CD4-positive, alpha-beta T cell treated with Interleukin-2 at 100 ng/mL for 4 hours (primary cell): Measurements from ENCODE around the gene AMMECR1.
"Not testable (repeated sequence)": the region's sequence is repeated elsewhere in the genome, so short reads cannot be mapped to it uniquely, and the experiment has no call there.

Experiments used
- DNase-seq: peaks from one replicate; pipeline ENCODE4 v3.0.0-alpha.2; 2020; ENCODE audit warnings: low spot score

Gene AMMECR1

DNA sequence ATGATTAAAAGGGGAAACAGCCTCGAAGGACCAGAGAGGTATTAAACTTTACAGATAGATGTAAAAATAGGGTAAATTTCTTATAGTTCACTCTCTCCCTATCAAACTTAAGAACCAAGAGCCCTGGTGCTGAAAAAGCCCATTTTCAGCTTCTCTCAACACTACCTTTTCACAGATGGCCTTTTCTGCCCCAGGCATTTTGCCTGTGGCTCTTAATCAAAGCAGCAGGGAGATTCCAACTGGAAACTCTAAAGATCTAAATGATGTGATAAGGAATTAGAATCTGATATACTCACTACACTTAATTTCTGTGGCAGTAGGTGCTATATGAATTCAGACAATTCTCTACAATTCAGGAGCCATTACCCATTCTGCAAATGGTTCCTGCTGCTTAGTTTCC, 60.0 kb downstream of the AMMECR1 start:
- no peak for DNase-seq

DNA sequence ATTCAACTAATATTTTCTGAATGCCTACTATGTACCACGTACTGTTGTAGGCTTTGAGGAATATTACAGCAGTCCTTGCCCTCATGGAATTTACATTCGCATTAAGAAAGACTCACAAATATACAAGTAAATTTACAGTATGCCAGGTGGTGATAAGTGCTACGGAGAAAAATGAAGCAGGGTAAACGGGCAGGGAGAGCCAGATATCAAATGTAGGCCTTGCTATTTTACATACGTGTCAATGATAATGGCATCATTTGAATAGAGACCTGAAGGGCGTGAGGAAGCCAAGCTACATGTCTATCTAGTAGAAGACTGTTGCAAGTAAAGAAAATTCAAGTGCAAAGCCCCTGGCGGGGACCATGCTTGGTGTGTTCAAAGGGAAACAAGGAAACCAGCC, 65.2 kb downstream of the AMMECR1 start:
- DNase-seq, result no peak

- DNase-seq, result no peak
Measured at GRCh38 chrX:110251961-110252360, 65.9 kb downstream of the AMMECR1 start.

GRCh38 chrX:110251526-110251925, 66.4 kb downstream of the AMMECR1 start:
- DNase-seq, result no peak

- DNase-seq, result no peak
Measured at GRCh38 chrX:110250847-110251246, 67.0 kb downstream of the AMMECR1 start.

- no peak for DNase-seq
Measured at GRCh38 chrX:110248578-110248977, 69.3 kb downstream of the AMMECR1 start.

GRCh38 chrX:110245011-110245410, 72.9 kb downstream of the AMMECR1 start:
- no peak for DNase-seq

- no peak for DNase-seq
Measured at GRCh38 chrX:110242371-110242770, 75.5 kb downstream of the AMMECR1 start.

DNA sequence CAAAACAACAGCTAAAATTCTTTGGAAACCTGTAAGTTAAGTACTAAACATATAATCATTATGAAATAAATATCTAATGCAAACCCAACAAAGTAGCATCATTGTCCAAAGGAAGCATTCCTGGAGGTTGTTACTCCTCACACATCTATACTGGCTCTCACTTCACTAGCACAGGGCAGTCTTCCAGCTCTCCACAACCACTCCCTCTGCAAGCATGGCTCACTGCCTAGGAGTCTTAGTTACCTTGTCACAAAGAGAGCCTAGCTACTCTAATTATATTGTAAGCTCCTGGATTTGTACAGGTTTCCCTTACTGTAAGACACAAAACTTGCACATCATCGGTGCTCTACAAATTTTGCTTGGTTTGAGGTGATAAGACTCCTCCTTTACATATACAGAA, 76.1 kb downstream of the AMMECR1 start:
- no peak for DNase-seq

DNA sequence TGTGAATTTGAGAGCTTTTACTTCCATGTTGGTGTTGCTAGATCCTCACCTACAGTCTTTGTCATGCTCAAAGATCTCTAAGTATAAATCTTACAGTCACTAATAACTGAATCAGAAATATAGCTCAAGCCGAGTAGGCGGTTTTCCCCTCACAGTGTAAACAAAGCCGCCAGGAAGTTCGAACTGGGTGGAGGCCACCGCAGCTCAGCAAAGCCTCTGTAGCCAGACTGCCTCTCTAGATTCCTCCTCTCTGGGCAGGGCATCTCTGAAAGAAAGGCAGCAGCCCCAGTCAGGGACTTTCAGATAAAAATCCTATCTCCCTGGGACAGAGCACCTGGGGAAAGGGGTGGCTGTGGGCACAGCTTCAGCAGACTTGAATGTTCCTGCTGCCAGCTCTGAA, 79.6 kb downstream of the AMMECR1 start:
- DNase-seq, result peak; percentile 72

DNA sequence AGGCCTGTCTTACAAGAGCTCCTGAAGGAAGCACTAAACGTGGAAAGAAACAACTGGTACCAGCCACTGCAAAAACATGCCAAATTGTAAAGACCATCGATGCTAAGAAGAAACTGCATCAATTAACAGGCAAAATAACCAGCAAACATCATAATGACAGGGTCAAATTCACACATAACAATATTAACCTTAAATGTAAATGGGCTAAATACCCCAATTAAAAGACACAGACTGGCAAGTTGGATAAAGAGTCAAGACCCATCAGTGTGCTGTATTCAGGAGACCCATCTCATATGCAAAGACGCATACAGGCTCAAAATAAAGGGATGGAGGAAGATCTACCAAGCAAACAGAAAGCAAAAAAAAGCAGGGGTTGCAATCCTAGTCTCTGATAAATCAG, 86.4 kb downstream of the AMMECR1 start:
- DNase-seq, result not testable (repeated sequence)

- DNase-seq, result peak; percentile 83
Measured at GRCh38 chrX:110229497-110230111, 88.3 kb downstream of the AMMECR1 start.

DNA sequence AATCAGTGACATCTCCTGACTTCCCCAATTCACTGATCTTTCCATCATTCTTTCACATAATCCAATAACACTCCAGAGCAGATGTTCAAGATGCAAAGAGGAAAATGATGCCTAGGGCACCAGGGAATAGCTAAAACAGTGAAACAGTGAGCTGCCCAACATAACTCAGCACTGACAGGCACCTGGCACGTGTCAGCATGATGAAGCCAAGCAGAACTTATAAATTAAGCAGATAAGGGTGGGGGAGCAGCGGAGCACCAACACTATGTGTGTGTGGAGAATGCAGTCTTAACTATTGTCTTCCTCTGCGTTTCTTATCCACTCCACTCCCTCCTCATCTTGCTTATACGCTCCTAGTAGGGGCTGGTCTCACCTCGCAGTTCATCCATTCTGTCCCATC, 89.4 kb downstream of the AMMECR1 start:
- DNase-seq, result no peak

GRCh38 chrX:110226931-110227330, 91.0 kb downstream of the AMMECR1 start:
- DNase-seq, result no peak

- no peak for DNase-seq
Measured at GRCh38 chrX:110224926-110225617, 92.8 kb downstream of the AMMECR1 start.

DNA sequence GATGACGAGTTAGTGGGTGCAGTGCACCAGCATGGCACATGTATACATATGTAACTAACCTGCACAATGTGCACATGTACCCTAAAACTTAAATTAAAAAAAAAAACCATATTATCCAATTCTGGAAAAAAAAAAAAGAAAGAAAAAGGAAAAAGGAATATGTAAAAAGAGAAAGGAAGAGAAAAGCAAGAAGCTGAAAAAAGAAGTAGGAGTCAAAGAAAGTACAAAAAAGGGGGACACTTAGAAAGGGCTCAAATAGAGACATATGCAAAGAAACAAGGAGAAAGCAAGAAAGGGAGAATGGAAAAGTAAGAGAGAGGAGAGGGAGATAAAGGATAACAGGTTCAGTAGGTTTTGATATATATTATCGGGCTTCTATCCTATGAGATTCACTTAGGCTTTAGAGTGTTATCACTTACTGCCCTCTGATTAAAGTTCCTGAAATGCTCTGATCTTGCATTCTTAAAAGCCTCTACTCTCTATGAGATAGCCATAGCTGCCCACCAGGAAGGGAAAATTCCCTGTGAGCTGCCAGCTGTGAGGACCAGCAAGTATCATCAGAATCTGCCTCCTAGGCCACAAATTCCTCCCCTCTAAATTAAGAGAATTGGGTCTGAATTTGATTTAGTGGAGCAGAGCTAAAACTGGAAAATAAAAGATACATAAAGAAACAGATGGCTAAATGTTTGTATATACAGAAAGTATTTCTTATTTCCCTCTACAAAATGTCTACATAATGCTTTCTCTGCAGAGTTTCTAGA, 95.2 kb downstream of the AMMECR1 start:
- DNase-seq, result no peak

DNA sequence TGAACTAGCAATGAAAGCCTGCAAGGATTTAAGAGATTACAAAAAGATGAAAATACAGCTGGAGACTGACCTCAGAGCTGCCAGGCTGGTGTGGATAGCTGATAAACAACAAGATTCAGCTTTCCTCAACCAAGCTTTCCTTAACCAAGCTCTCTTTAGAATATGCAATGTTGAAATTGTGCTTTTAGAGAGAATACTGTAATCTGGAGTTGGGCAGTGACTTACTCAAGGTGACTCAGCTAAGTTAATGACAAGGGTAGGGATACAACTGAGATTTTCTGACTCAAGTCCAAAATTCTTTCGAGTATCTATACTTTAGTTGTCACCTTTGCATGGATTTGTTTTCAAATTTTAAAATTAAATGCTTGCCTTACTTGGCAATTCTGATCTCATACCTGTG, 98.0 kb downstream of the AMMECR1 start:
- no peak for DNase-seq

DNA sequence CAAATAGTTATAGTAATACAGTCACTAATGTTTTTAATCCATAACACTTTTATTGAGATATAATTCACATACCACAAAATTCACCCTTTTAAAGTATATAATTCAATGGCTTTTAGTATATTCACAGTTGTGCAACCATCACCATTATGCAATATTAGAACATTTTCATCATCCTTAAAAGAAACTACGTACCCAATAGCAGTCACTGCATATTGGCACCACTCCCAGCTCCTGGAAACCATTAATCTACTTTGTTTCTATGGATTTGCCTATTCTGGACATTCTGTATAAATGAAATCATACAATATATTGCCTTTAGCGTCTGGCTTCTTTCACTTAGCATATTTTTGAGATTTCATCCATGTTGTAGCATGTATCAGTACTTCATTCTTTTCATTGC, 99.3 kb downstream of the AMMECR1 start:
- DNase-seq, result no peak

DNA sequence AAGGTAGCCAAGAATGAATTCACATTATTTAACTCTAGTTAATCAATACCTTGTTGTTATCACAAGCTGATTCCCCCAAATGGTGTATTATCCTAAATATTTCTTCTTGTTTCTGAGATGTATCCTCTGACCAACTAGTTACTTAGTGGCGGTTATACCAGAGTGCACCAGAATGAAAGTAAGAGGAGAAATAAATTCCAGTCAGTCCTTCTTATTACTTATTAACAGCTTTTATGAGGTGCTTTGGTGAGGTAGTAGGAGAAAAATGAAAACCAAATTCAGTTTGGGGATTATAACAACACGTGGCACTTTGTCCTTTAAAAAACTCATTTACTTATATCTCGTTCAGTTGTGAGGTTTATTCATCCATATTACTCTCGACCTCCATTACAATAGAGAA, 101.9 kb downstream of the AMMECR1 start:
- DNase-seq, result no peak

- no peak for DNase-seq
Measured at GRCh38 chrX:110215411-110215810, 102.5 kb downstream of the AMMECR1 start.

DNA sequence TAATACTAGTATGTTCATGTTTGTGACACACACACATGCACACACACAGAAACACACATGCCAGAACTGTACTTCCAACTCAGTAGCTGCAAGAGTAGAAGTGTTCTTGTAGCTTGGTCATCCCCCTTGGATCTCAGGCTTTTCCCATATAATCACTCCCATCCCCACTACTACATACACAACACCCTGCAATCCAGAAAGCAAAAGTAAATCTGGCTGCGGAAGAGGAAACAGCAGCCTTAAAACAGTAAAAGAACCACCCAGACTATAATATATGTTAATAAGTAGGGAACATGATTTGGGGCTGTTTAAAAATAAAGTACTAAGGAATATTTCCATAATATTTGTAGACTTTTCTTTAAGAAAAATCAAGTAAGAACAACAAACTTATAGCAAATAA, 103.2 kb downstream of the AMMECR1 start:
- DNase-seq, result no peak

DNA sequence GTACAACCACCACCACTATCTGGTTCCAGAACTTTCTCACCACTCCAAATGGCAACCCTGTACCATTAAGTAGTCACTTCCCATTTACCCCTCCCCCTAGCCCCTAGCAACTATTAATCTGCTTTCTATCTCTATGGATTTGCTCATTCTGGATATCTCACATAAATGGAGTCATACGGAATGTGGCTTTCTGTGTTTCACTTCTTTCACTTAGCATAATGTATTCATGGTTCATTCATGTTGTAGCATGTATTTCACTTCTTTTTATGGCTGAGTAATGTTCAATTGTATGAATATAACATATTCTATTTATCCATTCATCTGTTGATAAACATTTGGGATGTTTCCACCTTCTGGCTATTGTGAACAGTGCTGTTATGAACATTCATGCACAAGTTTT, 104.7 kb downstream of the AMMECR1 start:
- no peak for DNase-seq

- no peak for DNase-seq
Measured at GRCh38 chrX:110212299-110212698, 105.6 kb downstream of the AMMECR1 start.
